Activated CD4-positive, alpha-beta T cell treated with anti-CD3 and anti-CD28 coated beads, Interleukin-2, amount 50 U/mL, for 16 hours (primary cell): Measurements from ENCODE around the gene INTS4.
"Not testable (repeated sequence)": the region's sequence is repeated elsewhere in the genome, so short reads cannot be mapped to it uniquely, and the experiment has no call there.

Source experiments
- DNase-seq: peaks from one replicate; pipeline ENCODE4 v3.0.0-alpha.2; 2020

The INTS4 gene

DNA sequence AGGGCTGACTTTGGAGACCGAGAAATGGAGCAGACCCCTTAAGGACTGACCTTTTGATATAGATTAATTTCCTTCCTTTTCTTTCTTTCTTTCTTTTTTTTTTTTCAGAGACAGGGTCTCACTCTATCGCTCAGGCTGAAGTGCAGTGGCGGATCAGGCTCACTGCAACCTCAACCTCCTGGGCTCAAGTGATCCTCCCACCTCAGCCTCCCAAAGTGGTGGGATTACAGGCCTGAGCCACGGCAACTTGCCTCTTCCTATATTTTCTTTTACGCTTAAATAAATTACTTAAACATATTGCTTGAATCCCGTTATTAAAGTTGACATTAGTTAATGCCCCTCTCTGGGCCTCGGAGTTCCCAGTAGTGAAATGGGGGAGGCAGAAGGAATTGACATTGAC, 29.0 kb upstream of the INTS4 start:
- DNase-seq = no peak

DNA sequence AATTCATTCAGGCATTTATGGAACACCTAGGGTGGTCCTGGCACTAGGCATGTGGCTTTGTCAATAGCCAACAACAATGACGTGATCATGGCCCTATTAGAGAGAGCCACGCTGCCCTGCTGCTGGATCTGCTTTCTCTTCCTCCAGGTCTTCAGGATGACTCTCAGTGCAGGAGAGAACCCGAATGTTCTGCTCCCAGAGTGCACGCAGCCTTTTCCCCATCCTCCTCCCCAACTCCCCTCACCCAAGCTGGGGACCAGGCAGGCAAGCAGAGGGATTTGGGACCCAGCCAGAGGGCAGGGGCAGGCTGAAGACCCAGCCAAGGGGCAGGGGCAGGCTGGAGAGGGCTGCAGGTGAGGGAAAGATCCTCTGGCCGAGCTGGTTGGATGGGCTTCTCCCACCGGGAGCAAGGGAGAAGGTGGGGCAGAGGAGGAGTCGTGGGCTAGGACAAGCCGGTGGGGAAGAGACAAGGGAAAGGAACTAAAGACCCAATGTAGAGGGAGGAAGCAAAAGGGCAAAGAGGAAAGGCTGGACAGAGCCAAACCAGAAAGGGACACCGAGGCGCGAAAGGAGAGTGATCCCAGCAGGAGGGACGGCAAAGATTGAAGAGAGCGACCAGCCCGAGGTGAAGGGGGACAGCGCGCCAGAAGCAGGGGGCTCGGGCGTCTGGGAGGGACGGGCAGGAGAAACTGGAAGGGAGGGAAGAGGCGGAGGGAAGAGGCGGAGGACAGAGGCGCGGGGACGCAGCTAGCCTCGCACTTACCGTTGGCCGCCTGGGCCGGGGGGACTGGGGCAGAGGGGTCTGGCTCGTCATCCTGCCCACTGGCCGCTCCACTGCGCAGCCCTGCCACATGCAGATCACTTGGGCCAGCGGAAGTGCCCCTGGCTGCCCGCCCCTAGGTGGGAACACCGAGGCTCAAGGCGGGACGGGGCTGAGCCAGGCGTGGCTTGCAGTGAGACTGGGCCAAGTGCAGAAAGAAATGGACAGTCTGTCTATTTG, 28.2 kb upstream of the INTS4 start, which contains the start of gene KCTD14:
Gene KCTD14, minus strand, starts transcription at position 880 of the 1,000 bp plus-strand sequence. Its CDS starts 27 bp downstream, at position 853.
- DNase-seq = no peak

DNA sequence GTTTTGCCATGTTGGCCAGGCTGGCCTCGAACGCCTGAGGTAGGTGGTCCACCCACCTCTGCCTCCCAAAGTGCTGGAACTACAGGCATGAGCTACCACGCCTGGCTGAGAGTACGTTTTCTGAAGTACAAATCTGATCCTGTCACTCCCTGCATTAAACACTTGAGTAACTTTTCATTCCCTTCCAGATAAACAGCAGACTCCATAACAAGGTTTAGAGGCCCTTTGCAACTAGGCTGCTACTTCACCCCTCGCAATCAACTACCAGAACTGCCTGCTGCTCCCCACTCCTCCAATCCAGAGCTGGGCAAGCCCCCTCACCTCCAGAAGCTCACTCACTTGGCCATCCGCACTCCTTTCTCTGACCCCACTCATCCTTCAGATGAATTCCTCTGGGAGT, 27.1 kb upstream of the INTS4 start:
- DNase-seq = no peak

DNA sequence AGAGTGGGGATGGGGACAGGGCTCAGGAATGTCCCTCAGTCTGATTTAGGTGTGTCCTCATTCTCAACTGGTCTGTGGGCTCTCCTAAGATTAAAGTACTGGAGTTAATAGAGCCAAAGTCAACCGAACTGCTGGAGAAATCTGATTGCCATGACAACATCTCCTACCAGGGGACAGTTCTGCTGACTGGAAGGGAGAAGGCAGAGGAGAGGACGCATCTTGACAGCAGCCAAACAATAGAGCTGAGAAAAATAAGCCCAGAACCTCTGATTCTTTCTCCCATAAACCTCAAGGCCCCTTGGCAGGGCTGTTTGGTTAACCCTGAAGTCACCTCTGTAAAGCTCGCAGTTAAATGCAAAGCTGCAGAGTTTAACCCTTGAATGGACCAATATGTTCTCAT, 25.8 kb upstream of the INTS4 start:
- DNase-seq = no peak

DNA sequence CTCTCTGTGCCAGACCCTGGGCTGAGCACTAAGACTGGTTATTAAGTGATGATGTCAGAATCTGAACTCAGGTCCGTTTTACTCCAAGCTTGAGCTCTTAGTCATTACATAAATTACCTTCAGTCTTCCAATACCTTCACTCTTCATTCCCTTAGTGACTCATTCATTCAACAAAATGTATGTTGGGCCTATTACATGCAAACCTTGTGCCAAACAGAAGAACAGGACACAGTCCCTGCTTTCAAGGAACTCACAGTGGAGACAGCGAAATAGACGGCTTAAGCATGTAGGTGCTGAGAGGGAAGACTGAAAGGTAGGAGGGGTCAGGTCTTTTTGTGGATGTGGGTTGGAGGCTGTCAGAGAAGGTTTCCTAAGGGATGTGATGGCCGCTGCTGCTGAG, 25.3 kb upstream of the INTS4 start:
- DNase-seq = no peak

DNA sequence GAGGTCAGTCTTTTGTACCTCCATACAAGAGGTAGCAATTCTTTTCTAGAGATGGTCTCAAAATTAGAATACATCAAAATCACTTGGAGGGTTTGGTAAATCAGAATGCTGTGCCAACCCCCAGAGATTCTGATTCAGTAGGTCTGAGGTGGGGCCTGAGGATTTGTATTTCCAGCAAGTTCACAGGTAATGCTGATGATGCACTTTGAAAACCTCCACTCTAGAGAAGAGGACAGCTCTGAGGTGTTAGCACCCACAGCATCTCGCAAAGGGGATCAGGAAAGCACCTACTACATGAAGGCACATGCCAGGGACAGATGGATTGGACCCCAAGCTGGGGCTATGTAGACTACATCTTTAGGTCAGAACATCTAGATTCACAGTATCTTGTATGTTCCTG, 21.4 kb upstream of the INTS4 start:
- no peak for DNase-seq

DNA sequence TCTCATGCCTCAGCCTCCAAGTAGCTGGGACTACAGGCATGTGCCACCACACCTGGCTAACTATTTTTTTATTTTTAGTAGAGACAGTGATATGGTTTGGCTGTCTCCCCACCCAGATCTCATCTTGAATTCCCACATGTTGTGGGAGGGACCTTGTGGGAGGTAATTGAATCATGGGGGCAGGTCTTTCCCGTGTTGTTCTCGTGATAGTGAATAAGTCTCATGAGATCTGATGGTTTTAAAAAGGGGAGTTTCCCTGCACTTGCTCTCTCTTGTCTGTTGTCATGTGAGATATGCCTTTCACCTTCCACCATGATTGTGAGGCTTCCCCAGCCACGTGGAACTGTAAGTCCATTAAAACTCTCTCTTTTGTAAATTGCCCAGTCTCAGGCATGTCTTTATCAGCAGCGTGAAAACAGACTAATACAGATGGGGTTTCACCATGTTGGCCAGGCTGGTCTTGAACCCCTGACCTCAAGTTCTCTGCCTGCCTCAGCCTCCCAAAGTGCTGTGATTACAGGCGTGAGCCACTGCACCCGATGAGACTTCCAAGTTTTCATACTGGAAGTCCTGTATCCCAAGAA, 20.6 kb upstream of the INTS4 start:
- DNase-seq = not testable (repeated sequence)

DNA sequence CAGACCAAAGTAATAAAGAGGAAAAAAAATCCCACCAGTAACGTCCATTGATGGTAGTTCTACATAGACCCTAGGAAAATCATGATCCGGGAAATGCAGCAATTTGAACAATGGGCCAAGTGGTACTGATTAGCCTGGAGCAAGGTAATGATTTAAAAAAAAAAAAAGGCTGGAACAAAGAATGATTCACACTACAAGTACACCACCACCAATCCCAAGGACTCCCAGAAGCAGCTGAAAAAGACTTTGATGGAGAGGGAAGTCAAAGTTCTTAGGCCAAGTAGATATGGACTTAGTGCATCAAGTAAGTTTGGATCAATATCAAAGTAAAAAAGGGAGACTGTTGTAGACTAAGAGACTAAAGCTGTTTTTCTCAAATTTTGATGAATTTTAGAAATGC, 16.8 kb upstream of the INTS4 start:
- no peak for DNase-seq

DNA sequence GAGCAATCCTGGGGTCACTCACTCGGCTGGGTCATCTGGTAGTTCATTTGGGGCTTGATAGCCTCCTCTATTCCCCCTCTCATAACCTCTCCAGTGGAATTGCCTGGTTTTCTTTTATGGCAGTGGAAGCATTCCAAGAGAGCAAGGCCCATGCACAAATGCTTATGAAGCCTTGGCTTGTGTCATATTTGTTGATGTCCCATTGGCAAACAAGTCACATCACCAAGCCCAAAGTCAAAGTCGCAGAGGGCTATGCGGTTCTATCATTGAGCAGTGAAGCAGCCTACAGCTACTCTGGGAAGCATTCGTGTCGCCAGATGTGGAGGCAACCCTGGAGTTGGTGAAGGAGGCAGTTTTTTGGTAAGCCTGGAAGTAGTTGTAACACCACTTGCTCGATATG, 16.3 kb upstream of the INTS4 start:
- DNase-seq = no peak

DNA sequence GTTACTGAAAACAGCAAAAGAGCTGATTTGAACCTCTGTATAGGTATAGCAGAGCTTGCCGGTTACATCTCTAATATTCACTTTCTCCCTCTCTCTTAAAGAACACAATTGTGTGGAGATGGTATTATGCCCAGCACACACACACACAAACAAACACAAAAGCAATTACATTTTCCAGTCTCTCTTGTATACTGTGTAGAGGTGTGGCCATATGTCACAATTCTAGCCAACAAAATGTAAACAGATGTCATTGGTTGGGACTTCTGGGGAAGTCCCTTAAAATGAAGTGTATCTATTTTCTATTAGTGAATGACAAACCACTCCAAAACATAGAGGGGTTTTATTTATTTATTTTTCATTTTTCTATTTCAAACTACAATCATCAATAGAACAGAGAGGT, 15.8 kb upstream of the INTS4 start:
- DNase-seq = no peak

DNA sequence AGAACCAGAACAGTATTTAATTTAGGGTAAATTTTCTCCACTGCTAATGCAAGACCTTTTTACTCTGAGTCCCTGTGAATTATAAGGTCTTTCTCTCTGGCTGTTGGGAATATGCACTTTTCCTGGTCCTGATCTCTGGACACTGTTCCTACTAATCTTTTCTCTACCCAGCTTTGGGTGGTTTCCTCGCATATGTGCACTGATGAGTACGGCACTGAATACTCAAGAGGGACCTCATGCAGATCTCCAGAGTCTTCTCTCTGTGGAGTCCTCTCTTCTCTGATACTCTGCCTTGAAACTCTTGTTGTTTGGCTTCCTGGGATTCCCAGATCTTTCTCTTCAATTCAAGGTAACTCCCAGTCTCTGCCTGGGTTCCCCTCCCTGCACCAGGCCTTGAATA, 14.6 kb upstream of the INTS4 start:
- DNase-seq = no peak

DNA sequence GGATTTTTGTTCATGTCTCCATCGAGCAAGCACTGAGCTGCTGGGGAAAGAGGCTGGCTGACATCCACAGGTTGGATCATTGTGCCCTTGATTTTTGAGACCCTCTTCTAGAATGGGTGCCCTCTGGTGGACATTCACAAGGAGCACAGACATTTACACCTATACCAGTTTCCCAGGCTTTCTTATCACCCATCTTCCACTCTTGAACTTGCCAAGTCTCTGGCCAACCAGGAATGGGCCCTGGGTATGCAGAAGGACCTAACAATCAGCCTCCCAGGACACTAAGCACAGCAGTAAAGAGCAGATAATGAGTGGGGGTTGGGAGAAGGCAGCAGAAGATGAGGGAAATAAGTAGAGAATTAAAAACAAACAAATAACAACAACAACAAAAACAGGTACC, 5.7 kb upstream of the INTS4 start:
- peak; percentile 63 for DNase-seq

DNA sequence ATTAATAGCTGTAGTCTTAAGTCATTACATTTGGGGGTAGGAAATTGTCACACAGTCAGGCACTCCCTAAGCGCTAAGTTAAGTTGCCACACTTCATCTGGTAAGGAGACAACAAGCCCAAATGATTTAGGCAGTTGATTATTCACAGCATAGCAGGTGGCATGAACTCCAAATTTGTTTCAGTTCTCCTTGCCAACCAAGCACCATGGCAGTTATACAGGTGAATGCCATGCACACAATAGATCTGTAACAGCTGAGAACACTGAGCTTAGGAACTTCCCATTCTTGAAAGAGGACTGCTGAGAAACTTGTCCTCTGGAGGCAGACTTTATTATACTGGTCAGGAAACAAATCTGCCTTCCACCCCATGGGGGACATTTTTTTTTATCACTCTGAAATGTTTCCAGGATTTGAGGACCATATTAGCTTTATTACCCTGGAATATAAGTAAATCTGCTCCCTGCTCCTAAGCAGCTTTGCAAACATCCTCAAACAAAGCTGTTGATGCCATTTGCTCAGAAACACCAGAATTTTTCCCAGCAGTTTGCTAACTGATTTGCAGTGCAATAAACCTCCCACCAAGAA, 5.1 kb upstream of the INTS4 start:
- DNase-seq = no peak

DNA sequence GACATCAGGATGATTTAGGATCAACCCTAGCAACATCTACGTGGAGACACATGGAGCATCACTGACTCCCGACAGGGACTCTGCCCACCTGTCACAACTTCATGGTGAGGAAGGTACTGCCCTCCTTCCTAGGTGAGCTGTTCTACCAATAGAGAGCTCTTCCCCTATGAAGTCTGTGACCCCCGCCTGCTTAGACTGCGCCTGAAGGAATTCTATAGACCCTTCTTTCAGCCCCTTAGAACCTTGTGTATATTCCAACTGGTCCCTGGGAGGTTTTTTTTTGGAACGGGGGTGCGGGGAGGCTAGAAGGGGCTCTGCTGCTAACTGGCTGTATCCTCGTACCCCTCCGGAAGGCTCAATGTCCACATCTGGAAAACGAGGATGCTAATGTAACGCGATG, 566 bp downstream of the INTS4 start:
- DNase-seq = no peak

DNA sequence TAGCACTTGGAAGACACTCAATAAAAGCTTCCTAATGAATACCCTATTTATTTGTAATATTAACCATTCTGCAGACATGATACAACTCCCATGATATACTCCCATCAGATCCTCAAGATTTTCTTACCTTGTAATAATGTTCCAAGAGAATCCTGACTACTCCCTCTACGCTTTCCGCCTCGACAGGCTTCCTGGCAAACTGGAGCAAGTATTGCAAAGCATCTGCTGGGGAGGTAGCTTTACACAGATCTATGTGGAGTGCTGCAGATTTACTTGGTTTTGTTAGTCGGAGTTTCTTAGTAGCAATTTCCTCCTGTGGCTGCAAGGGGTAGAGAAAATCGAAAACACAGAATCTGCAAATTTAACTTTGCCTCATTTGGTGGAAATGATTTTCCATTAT, 3.5 kb downstream of the INTS4 start:
- DNase-seq = no peak

DNA sequence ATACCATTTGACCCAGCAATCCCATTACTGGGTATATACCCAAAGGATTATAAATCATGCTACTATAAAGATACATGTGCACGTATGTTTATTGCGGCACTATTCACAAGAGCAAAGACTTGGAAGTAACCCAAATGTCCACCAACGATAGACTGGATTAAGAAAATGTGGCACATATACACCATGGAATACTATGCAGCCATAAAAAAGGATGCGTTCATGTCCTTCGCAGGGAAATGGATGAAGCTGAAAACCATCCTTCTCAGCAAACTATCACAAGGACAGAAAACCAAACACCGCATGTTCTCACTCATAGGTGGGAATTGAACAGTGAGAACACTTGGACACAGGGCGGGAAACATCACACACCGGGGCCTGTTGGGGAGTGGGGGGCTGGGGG, 8.0 kb downstream of the INTS4 start:
- DNase-seq = not testable (repeated sequence)

DNA sequence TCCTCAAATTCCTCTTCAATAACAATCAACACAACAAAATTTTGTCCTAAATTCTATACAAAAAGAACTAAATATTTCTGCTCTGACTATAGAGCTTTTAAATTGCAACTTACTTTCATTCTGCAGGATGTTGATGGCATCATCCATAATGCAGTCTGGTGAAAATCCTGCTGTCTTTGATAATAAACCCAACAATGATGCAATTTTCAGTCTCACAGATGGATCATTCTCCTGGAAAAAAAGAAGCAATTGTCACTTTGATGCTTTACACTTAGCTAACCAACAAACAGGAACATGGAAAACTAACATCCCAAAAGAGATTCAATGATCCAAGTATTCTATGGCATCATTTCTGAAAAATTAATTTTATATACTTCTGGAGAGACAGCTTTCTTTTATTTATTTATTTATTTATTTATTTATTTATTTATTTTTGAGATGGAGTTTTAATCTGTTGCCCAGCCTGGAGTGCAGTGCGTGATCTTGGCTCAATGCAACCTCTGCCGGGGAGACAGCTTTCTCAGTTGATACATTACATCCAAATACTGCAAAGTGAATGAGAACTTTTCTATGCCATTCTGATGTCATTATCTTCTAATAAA, 13.0 kb downstream of the INTS4 start:
- no peak for DNase-seq

DNA sequence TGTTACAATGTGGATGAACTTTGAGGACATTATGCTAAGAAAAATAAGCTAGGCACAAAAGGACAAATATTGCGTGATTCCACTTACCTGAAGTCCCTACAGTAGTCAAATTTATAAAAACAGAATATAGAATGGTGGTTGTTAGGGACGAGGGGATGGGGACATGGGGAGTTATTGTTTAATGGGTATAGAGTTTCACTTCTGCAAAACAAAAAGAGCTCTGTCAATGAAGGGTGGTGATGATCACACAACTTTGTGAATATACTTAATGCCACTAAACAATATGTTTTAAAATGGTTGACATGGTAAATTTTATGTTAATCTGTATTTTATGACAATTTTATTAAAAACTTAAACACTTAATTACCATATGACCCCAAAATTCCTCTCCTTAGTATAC, 26.1 kb downstream of the INTS4 start:
- DNase-seq = no peak

DNA sequence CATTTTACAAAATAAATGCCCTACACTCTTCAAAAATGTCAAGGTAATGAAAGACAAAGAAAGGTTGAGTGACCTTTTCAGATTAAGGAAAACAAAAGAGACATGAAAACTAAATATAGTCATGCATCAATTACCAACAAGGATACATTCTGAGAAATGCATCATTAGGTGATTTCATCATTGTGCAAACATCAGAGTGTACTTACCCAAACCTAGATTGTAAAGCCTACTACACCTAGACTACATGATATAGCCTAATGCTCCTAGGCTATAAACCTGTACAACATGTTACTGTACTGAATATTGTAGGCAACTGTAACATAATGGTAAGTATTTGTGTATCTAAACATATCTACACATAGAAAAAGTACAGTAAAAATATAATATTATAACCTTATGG, 26.7 kb downstream of the INTS4 start:
- no peak for DNase-seq

DNA sequence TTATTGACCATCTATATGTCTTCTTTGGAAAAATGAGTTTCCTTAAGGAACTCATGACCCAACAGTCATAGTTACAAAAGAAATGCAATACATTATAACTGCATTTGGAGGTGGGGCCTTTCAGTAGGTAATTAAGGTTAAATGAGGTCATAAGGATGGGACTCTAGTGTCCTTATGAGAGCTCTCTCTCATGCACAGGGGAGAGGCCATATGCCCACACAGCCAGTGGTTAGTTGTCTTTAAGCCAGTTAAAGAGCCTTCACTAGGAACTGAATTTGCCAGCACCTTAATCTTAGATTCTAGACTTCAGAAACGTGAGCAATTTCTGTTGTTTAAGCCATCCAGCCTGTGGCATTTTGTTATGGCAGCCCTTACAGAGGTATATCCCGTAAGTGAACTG, 27.3 kb downstream of the INTS4 start:
- no peak for DNase-seq

DNA sequence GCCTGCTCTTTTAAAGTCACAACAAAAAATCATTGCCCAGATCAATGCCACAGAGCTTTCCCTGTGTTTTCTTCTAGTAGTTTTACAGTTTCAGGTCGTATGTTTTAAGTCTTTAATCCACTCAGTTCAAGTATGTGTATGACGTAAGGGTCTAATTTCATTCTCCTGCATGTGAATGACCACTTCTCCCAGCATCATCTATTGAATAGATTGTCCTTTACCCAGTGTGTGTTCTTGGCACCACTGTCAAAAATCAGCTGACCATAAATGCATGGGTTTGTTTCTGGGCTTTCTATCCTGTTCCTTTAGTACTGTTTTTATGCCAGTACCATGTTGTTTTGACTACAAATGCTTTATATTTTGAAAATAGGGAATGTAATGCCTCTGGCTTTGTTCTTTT, 28.1 kb downstream of the INTS4 start:
- no peak for DNase-seq

DNA sequence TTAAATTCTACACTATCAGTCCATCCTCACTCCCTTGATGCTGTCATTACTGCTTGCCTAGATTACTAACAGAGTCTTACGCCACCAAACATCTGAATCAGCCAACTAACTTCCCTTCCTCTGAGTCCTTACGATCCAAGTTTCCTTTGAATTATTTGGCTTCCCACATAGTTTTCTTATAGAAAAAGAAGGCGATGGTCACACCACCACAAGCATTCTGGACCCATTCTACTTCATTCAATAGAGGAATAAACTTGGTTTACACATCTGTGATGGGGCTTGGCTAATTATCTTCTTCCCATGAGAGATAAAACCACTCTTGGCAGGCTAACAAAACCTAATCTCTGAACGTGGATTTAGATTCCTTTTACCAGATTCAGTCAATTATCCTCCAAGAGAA, 35.0 kb downstream of the INTS4 start:
- DNase-seq = no peak

DNA sequence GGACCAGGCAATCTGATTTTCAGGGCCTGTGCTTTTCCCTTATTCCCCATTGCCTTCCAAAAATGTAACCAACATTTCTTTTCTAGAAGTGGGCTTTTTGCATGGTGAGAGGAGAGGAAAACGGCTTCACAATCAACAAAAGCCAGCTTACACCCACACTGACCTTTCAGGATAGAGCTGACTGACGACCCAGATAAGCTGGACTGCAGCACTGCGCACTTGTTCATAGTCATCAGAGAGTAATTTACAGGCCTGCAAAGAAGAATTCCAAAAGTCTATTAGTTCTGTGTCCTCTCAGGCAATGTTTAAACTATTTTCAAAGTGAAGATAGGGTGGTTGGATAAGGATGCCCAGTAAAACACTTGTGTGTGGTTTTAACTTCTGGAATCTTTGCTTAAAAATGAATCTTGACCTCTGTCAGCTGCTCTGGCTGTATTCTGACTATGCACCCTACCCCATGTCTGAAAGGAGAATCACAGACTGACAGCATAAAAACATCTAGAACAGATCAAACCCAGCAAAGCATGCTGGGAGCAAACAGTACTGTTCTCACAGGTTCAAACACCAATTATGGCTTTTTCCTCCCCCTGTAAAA, 35.8 kb downstream of the INTS4 start:
- not testable (repeated sequence) for DNase-seq
